Tibial nerve (tissue), 4 donors: ENCODE data around the gene SEMA6A. TPM values are rescaled to one million over a fixed set of nuclear protein-coding genes. Genes with fewer than 3 reads are reported as not detected.

ENCODE experiments used
- DNase-seq, 2 donors: peaks; one replicate each; pipeline ENCODE4 v3.0.0-alpha.2; 2019; ENCODE audit warnings: low spot score in 2 of 2
- H3K27ac ChIP-seq, 4 donors: fragments of 200-600 bp; sonication (generic) in 3 of 4; one replicate each; pipeline ENCODE4 v1.5.1; 2017 to 2019; ENCODE audit warnings: mild to moderate bottlenecking in 1 of 4
- H3K27me3 ChIP-seq, 2 donors: fragments of 200-600 bp; sonication (generic) in 1 of 2; one replicate each; pipeline versions ENCODE4 v1.5.1 to v1.6.0; 2017 to 2019
- H3K36me3 ChIP-seq, 3 donors: fragments of 200-600 bp; sonication (generic); one replicate each; pipeline ENCODE4 v1.5.1; 2018 to 2019
- H3K4me1 ChIP-seq, 4 donors: fragments of 200-600 bp; sonication (generic) in 3 of 4; one replicate each; pipeline ENCODE4 v1.5.1; 2017 to 2019
- H3K4me3 ChIP-seq, 4 donors: fragments of 200-600 bp; sonication (generic) in 3 of 4; one replicate each; pipeline ENCODE4 v1.5.1; 2017 to 2019; ENCODE audit warnings: mild to moderate bottlenecking in 1 of 4, moderate library complexity in 1 of 4
- H3K9me3 ChIP-seq, 4 donors: fragments of 200-600 bp; sonication (generic) in 3 of 4; one replicate each; pipeline ENCODE4 v1.5.1; 2017 to 2019
- EP300 ChIP-seq, 2 donors: sonication (generic); formaldehyde crosslinking; IDR thresholded peaks; one replicate each; pipeline ENCODE4 v1.6.1; 2017; ENCODE audit warnings: antibody characterized with exemption in 2 of 2, mild to moderate bottlenecking in 1 of 2
- POLR2A ChIP-seq, 2 donors: fragments of 450-650 bp; IDR thresholded peaks; one replicate each; pipeline ENCODE4 v1.6.1; 2017; ENCODE audit warnings: antibody characterized with exemption in 2 of 2, mild to moderate bottlenecking in 2 of 2, moderate library complexity in 2 of 2
- WGBS, 2 donors: methylation state at CpG; one replicate each; pipeline ENCODE4 v1.1.5; 2018; 5-methylcytosine and 5-hydroxymethylcytosine counted together
- total RNA-seq, 4 donors: library from RNA; depleted of rRNA; stranded (reverse); fragments of >200 nt; gene quantifications; one replicate each; pipeline ENCODE4 v1.1.0, GENCODE V29; 2016
- TF ChIP-seq, protein P1 (sequence below), 5 experiments: fragments of 200-600 bp in 3 of 5; fragments of 450-650 bp in 2 of 5; sonication (generic) in 3 of 5; IDR thresholded peaks; one replicate each; pipeline ENCODE4 v1.5.1; 2016 to 2019; ENCODE audit warnings: antibody characterized with exemption in 5 of 5, mild to moderate bottlenecking in 3 of 5, moderate library complexity in 2 of 5

Gene SEMA6A
- total RNA-seq, 4 donors from 2014 or later = 13.6 to 25.1 (median 21.4) TPM

DNA sequence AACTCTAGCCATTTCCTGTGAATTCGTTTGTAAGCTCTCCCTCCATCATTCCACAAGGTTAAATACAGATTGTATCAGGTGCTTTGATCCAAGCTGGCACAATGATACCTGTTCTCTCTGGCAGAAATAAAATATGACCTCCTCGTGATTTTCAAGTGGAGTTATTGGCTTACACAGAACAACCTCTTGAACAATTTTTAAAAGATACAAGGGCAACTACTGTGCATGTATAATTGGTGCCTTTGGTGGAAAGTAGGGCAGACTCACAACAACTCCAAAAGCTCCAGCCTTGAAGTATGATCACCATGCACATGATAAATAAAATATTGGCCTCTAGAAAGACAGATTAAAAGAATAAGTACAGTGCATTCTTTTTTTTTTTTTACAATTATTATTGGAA is 106.0 kb downstream of the SEMA6A start:
- Histone ChIP-seq H3K27ac (no peak overlapping the region), H3K4me1 (no peaks in the 10 kb centered on the region), H3K9me3 (no peaks in the 10 kb centered on the region), H3K27me3 (no peaks in the 10 kb centered on the region), H3K4me3 (no peak overlapping the region), H3K36me3 (peaks cover 0 to 41% (median 0%) of the 10 kb centered on the region in 3 donors)
- 91 to 100% methylated on average over 2 of the region's 2 CpGs for WGBS, 2 donors
- TF ChIP-seq POLR2A (IDR thresholded peaks at IDR 0.05) = no peak
- TF ChIP-seq, protein P1, sequence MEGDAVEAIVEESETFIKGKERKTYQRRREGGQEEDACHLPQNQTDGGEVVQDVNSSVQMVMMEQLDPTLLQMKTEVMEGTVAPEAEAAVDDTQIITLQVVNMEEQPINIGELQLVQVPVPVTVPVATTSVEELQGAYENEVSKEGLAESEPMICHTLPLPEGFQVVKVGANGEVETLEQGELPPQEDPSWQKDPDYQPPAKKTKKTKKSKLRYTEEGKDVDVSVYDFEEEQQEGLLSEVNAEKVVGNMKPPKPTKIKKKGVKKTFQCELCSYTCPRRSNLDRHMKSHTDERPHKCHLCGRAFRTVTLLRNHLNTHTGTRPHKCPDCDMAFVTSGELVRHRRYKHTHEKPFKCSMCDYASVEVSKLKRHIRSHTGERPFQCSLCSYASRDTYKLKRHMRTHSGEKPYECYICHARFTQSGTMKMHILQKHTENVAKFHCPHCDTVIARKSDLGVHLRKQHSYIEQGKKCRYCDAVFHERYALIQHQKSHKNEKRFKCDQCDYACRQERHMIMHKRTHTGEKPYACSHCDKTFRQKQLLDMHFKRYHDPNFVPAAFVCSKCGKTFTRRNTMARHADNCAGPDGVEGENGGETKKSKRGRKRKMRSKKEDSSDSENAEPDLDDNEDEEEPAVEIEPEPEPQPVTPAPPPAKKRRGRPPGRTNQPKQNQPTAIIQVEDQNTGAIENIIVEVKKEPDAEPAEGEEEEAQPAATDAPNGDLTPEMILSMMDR (IDR thresholded peaks at IDR 0.05) = no peak
- TF ChIP-seq EP300 (IDR thresholded peaks at IDR 0.05) = no peak
- no peak for DNase-seq

DNA sequence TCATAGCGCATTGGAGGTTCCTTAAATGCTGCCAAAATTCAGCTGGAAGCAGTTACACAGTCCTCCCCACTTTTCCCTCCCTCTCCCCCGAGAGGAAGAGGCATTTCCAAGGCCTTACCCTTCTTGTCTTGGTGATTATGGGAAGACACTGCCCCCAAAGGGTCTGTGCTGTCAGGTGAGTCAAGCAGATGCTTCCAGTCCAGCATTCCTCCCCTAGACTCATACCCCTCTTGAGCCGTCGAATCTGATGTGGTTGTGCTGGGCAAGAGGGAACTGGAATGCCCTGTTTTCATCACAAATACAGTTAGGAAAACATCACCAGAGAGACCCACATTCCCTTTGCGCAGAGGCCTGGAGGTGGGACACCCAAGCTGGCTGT is 107.2 kb downstream of the SEMA6A start:
- WGBS, 2 donors = 81 to 85% methylated on average over 5 of the region's 5 CpGs
- Histone ChIP-seq H3K4me1 (no peaks in the 10 kb centered on the region), H3K27me3 (no peaks in the 10 kb centered on the region), H3K4me3 (no peak overlapping the region), H3K27ac (no peak overlapping the region), H3K36me3 (peaks cover 0 to 32% (median 0%) of the 10 kb centered on the region in 3 donors), H3K9me3 (no peaks in the 10 kb centered on the region)
- TF ChIP-seq POLR2A (IDR thresholded peaks at IDR 0.05) (no peak), EP300 (IDR thresholded peaks at IDR 0.05) (no peak)
- TF ChIP-seq, protein P1 (IDR thresholded peaks at IDR 0.05) = no peak
- DNase-seq = no peak

DNA sequence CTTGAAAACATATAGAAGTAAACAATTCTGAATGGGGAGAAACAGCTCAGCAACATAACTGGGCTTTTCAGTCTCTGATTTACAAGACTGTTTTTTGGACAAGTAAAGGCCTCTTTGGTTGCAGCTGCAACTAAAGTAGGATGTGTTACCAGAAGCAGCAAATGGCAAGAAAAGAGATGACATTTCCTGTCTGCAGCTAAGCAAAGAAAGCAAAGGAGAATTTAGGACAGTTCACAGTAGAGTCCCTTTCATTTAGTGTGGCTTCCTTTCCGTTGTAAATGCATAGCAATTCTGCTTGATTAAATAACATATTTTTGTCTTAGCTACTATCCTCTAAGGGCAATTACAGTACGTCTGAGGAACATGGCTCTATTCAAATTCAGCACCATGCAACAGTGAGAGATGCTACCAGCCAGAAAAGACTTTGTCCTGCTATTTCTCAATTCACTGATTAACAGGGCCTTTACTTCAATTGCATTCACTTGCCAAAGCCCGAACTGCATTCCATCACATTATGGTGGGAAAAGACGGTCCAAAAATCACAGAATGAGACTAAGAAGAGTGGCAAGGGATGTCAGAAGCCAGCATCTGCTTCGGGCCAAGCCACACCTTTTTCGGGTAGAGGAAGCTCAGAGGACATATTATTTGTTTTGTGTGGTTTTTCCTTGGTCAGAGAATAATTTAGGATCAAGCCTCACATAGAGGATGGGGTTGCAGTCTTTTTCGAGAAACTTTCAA is 107.7 kb downstream of the SEMA6A start:
- WGBS, 2 donors = 50 to 65% methylated on average over 7 of the region's 7 CpGs
- TF ChIP-seq, protein P1 (IDR thresholded peaks at IDR 0.05) = no peak
- TF ChIP-seq EP300 (IDR thresholded peaks at IDR 0.05) (no peak), POLR2A (IDR thresholded peaks at IDR 0.05) (no peak)

DNA sequence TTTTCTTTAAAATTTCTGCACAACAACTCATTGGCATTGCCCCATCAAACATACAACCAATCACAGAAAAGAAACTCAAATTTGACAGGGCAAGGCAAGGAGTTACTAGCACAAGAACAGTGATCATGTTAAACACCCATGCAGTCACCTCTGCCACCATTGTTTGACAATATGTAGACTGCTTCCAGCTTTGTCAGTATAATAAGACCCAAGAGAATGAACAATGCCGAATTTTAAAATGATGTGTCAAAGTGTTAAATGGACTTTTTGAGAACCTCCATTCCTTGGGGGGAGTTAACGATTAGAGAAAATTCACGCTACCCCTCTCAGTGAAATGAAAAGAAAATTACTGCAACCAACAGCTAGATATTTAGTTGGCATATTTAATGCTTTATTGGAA is 109.2 kb downstream of the SEMA6A start:
- no peak for DNase-seq
- H3K27me3 ChIP-seq = no peaks in the 10 kb centered on the region
- TF ChIP-seq, protein P1 (IDR thresholded peaks at IDR 0.05) = no peak
- TF ChIP-seq POLR2A (IDR thresholded peaks at IDR 0.05) (no peak), EP300 (IDR thresholded peaks at IDR 0.05) (no peak)
- 69 to 81% methylated on average over 3 of the region's 3 CpGs for WGBS, 2 donors
- H3K4me3 ChIP-seq = no peak overlapping the region
- no peaks in the 10 kb centered on the region for H3K4me1 ChIP-seq
- no peak overlapping the region for H3K27ac ChIP-seq
- H3K9me3 ChIP-seq = no peaks in the 10 kb centered on the region
- peaks cover 0 to 26% (median 0%) of the 10 kb centered on the region in 3 donors for H3K36me3 ChIP-seq

More for the DNA sequence above, 107.7 kb downstream of the SEMA6A start:
- Histone ChIP-seq H3K27ac (no peak overlapping the region), H3K4me1 (no peaks in the 10 kb centered on the region), H3K36me3 (peaks cover 0 to 32% (median 0%) of the 10 kb centered on the region in 3 donors), H3K4me3 (no peak overlapping the region), H3K9me3 (no peaks in the 10 kb centered on the region), H3K27me3 (no peaks in the 10 kb centered on the region)
- no peak for DNase-seq

DNA sequence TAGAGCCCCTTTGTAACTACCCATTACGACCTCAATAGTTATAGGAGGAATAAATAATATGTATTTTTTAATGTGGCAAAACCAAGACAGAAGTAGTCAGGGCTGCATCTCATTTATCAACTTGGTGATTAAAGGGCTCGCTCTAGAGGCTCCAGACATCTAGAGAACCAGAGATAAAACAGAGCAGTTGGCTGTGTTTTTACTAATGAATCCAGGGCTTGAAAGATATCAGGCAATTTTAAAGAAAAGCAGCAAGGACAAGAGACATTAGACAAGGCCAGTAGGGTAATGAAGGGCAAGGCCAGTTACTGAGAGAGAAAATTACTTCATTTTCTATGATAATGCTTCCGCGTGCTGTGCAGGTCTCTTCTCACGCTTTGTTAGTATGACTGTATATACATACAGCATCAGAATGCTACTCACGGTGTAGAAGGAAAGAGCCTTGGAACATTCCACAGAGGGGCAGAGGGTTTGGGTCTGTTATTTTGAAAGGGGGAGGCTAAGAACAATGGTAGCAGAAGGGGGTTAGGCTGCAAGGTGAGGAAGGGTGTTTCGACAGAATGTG is 110.4 kb downstream of the SEMA6A start:
- Histone ChIP-seq H3K27me3 (no peaks in the 10 kb centered on the region), H3K9me3 (no peaks in the 10 kb centered on the region), H3K4me3 (no peak overlapping the region), H3K4me1 (no peaks in the 10 kb centered on the region), H3K36me3 (peaks cover 0 to 26% (median 0%) of the 10 kb centered on the region in 3 donors), H3K27ac (no peak overlapping the region)
- 73 to 86% methylated on average over 7 of the region's 7 CpGs for WGBS, 2 donors
- DNase-seq = no peak
- TF ChIP-seq POLR2A (IDR thresholded peaks at IDR 0.05) (no peak), EP300 (IDR thresholded peaks at IDR 0.05) (no peak)
- TF ChIP-seq, protein P1 (IDR thresholded peaks at IDR 0.05) = no peak
